Measurements from ENCODE around the gene C21orf91.
"Not testable (repeated sequence)": the region's sequence is repeated elsewhere in the genome, so short reads cannot be mapped to it uniquely, and the experiment has no call there.

The C21orf91 gene

GRCh38 chr21:17783003-17783402 is 36.2 kb downstream of the C21orf91 start:
- intact Hi-C loops (cut with DNase I) = no loop called here
- no peak for DNase-seq

GRCh38 chr21:17782051-17782450 is 37.1 kb downstream of the C21orf91 start:
- intact Hi-C loops (cut with DNase I) = no loop called here
- no peak for DNase-seq

DNA sequence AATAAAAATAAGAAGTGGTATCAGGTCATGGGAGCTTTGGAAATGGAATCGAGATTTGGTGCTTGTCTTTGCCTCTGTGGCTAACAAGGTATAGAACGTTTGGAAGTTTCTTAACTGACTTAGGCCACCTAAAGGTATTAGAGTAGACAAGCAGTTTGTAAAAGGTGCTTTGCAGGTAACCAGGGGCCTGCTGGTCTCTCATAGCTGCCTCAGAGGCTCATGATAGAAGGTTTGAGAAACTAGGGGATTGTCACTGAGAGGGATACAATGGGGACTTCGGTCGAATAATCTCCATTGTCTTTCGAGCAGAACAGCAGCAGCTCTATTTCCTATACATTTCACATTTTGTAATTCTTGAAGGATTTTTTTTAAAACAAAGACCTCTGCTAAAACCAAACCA is 37.6 kb downstream of the C21orf91 start:
- intact Hi-C loops (cut with DNase I) = no loop called here
- no peak for DNase-seq

- intact Hi-C loops (cut with DNase I) = no loop called here
- DNase-seq = no peak
These were observed 38.6 kb downstream of the C21orf91 start for GRCh38 chr21:17780539-17780938.

GRCh38 chr21:17779980-17780379 is 39.2 kb downstream of the C21orf91 start:
- no peak for DNase-seq
- intact Hi-C loops (cut with DNase I) = no loop called here

GRCh38 chr21:17779496-17779895 is 39.7 kb downstream of the C21orf91 start:
- intact Hi-C loops (cut with DNase I) = no loop called here
- no peak for DNase-seq

GRCh38 chr21:17777072-17777765 is 41.9 kb downstream of the C21orf91 start:
- intact Hi-C loops (cut with DNase I) = no loop called here
- DNase-seq = no peak

GRCh38 chr21:17775431-17776126 is 43.6 kb downstream of the C21orf91 start:
- intact Hi-C loops (cut with DNase I) = no loop called here
- peak in 1 of 42 donors; percentile 5 for DNase-seq

DNA sequence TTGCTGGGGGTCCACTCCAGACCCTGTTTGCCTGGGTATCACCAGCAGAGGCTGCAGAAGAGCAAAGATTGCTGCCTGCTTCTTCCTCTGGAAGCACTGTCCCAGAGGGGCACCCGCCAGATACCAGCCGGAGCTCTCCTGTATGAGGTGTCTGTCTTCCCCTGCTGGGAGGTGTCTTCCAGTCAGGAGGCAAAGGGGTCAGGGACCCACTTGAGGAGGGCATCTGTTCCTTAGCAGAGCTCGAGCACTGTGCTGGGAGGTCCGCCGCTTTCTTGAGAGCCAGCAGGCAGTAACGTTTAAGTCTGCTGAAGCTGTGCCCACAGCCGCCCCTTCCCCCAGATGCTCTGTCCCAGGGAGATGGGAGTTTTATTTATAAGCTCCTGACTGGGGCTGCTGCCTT is 44.1 kb downstream of the C21orf91 start:
- DNase-seq; intact Hi-C loops (cut with DNase I): not testable (repeated sequence)

GRCh38 chr21:17769447-17769845 is 49.7 kb downstream of the C21orf91 start:
- intact Hi-C loops (cut with DNase I) = no loop called here

GRCh38 chr21:17768840-17769446 is 50.2 kb downstream of the C21orf91 start:
- no peak for DNase-seq
- intact Hi-C loops (cut with DNase I) = no loop called here

More at GRCh38 chr21:17769447-17769845, 49.7 kb downstream of the C21orf91 start:
- DNase-seq = no peak

DNA sequence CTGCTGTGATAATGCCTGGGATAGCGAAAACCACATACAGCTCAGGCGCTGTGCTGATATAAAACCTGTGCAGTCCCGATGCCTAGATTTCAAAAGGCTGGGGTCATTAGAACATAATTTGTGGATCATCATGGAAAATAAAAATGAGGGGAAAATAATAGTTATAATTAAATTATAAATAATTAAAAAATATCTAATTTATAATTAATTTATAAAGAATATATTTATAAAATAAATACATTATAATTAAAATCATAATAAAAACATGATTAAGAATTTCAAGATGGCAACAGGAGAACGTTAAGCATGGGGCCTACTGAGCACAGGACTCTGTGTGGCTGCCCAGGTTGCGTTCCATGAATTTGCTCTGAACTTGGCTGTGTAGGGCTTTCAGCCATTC is 53.9 kb downstream of the C21orf91 start:
- intact Hi-C loops (cut with DNase I) = no loop called here
- no peak for DNase-seq

DNA sequence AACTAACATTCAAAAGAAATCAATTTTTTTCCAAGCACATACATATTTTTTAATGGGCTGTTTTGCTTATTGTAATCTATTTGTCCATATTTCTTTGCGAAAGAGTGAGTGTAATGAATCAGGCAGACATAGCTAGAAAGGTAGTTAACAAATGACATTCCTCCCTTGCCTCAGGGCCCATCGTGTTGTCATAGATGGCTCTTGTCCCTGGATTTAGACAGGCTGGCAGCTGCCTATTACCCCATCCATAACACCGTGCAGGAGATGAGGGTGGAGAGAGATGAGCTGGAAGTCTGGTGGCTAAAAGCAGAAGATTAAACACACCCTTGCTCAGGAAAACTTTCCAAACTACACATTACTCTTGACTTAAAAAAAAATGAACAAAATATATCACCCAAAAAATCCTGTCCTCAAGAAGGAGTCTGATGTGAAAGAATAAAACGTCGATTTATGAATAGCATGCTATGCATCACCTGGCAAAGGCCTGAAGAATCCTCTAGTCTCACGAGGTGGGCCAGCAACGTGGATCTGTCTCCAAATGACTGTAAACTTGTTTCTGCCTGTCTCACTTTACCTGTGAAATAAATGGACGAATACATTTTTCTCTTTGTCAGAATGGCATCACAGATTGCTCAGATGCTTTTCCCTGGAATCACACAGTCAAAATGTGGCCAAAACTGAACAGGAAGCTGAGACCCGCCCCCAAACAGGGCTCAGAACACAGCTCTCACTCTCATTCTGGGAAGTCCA is 55.7 kb downstream of the C21orf91 start:
- no peak for DNase-seq
- intact Hi-C loops (cut with DNase I) = no loop called here

DNA sequence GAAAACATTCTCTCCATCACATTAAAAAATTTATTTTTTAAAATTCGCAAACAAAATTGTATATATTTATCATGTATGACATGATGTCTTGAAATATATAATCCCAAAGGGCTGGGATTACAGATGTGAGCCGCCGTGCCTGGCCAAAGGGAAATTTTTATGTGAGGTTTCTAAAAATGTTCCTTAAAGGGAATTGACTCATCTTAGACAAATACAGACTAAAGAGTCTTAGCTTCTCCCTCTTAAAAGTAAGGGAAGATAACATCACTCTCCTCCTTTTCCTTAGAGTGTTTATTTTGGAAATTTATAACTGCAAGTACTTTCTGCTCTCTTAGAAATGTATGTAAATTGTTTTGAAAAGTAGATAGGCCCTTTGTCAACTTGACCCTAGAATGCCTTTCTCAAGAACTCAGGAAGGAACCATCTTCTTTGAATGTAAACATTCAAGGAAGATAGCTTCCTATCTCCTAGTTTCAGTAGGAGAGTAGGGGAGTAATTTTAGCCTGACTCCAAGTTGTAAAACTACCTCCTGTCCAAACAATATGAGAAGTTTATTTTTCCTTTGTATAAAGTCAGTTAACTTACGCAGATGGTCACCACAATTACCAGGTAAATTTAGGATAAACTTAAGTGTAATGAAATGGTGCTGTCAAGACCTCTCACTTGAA is 59.5 kb downstream of the C21orf91 start:
- intact Hi-C loops (cut with DNase I) = no loop called here
- no peak for DNase-seq

- no peak for DNase-seq
- intact Hi-C loops (cut with DNase I) = no loop called here
These were observed 60.5 kb downstream of the C21orf91 start for GRCh38 chr21:17758683-17759082.

DNA sequence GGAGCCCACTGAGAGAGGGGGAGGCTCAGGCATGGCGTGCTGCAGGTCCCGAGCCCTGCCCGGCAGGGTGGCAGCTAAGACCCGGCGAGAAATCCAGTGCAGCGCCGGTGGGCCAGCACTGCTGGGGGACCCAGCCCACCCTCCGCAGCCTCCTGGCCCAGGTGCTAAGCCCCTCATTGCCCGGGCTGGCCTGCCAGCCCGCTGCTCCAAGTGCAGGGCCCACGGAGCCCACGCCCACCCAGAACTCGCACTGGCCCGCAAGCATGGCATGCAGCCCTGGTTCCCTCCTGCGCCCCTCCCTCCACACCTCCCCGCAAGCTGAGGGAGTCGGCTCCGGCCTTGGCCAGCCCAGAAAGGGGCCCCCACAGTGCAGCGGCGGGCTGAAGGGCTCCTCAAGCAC is 61.5 kb downstream of the C21orf91 start:
- no peak for DNase-seq
- intact Hi-C loops (cut with DNase I) = no loop called here

DNA sequence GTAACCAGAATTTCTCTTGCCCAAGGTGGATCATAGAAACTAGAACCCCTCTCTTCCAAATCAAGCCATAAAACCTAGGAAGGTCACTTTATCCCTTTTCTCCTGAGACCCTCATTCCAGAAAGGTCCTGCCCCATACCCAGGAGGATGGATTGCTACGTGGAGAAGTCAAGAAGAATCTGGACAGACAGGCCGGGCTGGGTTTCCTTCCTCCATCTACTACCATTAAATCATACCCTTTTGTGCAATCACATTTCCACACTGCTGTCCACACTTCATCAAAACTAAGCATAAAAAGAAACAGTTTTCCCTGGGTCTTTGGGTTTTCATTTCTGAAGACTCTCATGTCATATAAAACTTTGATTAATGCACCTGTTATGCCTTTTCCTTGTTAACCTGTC is 65.4 kb downstream of the C21orf91 start:
- DNase-seq = no peak
- intact Hi-C loops (cut with DNase I) = no loop called here

- intact Hi-C loops (cut with DNase I) = no loop called here
- DNase-seq = no peak
These were observed 67.0 kb downstream of the C21orf91 start for GRCh38 chr21:17752171-17752570.

DNA sequence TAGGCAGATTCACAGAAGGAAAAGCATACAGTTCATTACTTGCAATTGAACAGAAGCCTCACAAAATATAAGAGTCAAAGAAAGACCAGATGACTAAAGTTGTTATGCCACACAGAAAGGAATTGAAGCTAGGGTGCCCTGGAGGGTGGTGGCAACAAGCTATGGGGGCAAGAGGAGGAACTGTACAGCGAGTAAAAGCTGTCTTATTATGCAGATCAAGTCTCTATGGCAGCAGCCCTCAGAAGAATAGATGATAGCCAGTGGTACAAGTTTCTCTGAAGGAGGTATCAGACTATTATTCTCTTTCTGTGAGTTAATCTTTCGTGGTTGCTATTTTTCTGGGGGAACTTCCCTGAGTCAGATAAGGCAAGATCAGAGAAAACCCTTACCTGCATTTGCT is 72.2 kb downstream of the C21orf91 start:
- no peak for DNase-seq
- intact Hi-C loops (cut with DNase I) = no loop called here

Measured in head of caudate nucleus (tissue), 42 donors.